RCC 7860 (cell line): ENCODE results near the gene ABCA7.
A peak's percentile ranks its signal among the peaks of the same experiment; 100 is the strongest.
"Not testable (repeated sequence)": the region's sequence is repeated elsewhere in the genome, so short reads cannot be mapped to it uniquely, and the experiment has no call there.

Experiments used
- DNase-seq: peaks from one replicate; pipeline ENCODE4 v3.0.0-alpha.2; 2015; ENCODE audit warnings: low spot score
- FAIRE-seq: peaks from 2 replicates; lab custom pipeline; 2012; peaks lifted over from hg19 to GRCh38; lab: Jason Lieb, UNC

ABCA7 gene

GRCh38 chr19:1017115-1017905, 22.6 kb upstream of the ABCA7 start:
- no peak for FAIRE-seq
- peak; percentile 56 for DNase-seq

- DNase-seq (no peak), FAIRE-seq (no peak)
Observed at GRCh38 chr19:1017906-1018305, 22.0 kb upstream of the ABCA7 start.

- no peak for DNase-seq
- no peak for FAIRE-seq
Observed at GRCh38 chr19:1018393-1018792, 21.5 kb upstream of the ABCA7 start.

GRCh38 chr19:1018932-1019615, 20.8 kb upstream of the ABCA7 start:
- DNase-seq (no peak), FAIRE-seq (no peak)

GRCh38 chr19:1019616-1019961, 20.3 kb upstream of the ABCA7 start:
- DNase-seq = no peak
- no peak for FAIRE-seq

- FAIRE-seq (no peak), DNase-seq (no peak)
Observed at GRCh38 chr19:1019980-1020867, 19.7 kb upstream of the ABCA7 start.

- FAIRE-seq (peak; percentile 73), DNase-seq (peak; percentile 95)
Observed at GRCh38 chr19:1020868-1021425, 19.0 kb upstream of the ABCA7 start, which contains the start of gene TMEM259. Gene TMEM259 (minus strand): TSS chr19:1021123. CDS start chr19:1020996, 127 bp downstream.

- DNase-seq, FAIRE-seq: not testable (repeated sequence)
Observed at GRCh38 chr19:1023883-1024188, 16.1 kb upstream of the ABCA7 start.

GRCh38 chr19:1025080-1025479, 14.8 kb upstream of the ABCA7 start:
- not testable (repeated sequence) for DNase-seq, FAIRE-seq

- FAIRE-seq = no peak
- DNase-seq = peak; percentile 60
Observed at GRCh38 chr19:1025960-1026782, 13.7 kb upstream of the ABCA7 start, which contains the start of gene CNN2. Gene CNN2 (plus strand): TSS chr19:1026608. CDS start chr19:1026662, 54 bp downstream.

GRCh38 chr19:1026783-1027649, 12.9 kb upstream of the ABCA7 start:
- DNase-seq = no peak
- no peak for FAIRE-seq

- FAIRE-seq (no peak), DNase-seq (no peak)
Observed at GRCh38 chr19:1027650-1028061, 12.3 kb upstream of the ABCA7 start.

- FAIRE-seq = no peak
- peak; percentile 81 for DNase-seq
Observed at GRCh38 chr19:1028062-1028926, 11.6 kb upstream of the ABCA7 start.

GRCh38 chr19:1032264-1032867, 7.5 kb upstream of the ABCA7 start:
- DNase-seq = no peak
- no peak for FAIRE-seq

- no peak for FAIRE-seq
- no peak for DNase-seq
Observed at GRCh38 chr19:1035998-1036621, 3.8 kb upstream of the ABCA7 start.

- DNase-seq (no peak), FAIRE-seq (no peak)
Observed at GRCh38 chr19:1037621-1038064, 2.3 kb upstream of the ABCA7 start.

GRCh38 chr19:1038978-1039645, 795 bp upstream of the ABCA7 start:
- no peak for DNase-seq
- no peak for FAIRE-seq
